HG03439 (cell line): Measurements from ENCODE around the gene CES3.

Experiments used
- ATAC-seq: cut with Tn5 transposase; IDR thresholded peaks from one replicate; pipeline ENCODE4 v1.9.1; 2021; ENCODE audit warnings: mild to moderate bottlenecking, moderate library complexity; ENCODE audit not compliant: unreplicated experiment

Gene CES3

DNA sequence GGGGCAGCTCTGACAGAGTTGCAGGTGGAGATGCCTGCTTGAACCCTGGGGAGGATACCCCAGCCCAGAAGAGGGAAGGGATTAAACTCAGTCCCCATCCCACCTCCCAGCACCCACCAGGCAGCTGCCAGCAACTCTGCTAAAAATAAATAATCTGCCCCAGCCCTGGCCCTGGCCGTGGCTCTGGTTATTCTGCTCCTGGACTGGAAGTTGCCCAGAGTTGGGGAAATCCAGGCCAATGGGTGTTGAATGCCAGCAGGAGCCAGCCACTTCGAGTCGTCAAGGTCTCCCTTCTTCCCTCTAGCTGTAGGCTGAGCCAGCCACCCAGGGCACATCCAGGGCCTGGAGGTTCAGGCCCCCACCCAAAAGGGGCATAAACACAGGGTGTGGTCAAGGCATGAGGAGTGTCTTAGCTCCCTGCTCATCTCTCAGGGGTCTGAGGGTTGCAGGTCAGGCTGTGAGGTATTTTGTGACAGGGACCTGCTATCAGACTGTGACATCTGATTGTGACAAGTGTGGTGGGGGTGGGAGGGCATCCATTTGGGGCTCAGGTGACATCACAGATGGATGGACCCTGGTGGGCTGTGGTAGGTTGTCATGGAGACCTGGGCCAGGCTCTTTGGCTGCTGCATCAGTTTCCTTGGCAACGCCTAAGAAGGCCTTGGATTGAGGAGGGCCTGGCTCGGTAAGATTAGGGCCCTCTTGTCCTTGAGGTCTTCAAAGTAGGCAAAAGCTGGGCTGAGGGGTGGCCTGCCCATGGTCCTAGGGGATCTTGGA lies 34.7 kb upstream of the CES3 start:
- ATAC-seq, result no peak

DNA sequence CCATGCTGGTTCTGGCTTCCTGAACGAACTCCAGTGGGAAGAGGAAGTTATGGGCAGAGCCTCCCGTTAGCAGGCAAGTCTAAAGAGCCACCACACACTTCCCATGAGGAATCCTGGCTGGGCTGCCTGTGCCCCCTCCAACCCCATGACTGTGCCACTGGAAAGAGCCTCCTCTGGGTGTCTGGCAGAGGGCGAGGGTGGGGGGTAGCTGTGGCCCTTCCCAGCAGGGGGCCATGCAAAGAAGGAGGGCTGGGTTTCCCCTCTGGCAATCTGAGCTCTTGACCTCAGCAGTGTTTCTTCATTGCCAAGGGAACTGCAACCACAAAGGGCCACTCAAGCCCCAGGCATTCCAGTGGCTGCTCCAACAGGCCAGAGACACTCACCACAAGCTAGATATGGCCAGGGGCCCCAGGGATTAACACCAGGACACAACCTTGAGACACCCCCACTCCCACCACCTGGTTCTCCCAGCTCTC lies 34.1 kb upstream of the CES3 start:
- no peak for ATAC-seq

DNA sequence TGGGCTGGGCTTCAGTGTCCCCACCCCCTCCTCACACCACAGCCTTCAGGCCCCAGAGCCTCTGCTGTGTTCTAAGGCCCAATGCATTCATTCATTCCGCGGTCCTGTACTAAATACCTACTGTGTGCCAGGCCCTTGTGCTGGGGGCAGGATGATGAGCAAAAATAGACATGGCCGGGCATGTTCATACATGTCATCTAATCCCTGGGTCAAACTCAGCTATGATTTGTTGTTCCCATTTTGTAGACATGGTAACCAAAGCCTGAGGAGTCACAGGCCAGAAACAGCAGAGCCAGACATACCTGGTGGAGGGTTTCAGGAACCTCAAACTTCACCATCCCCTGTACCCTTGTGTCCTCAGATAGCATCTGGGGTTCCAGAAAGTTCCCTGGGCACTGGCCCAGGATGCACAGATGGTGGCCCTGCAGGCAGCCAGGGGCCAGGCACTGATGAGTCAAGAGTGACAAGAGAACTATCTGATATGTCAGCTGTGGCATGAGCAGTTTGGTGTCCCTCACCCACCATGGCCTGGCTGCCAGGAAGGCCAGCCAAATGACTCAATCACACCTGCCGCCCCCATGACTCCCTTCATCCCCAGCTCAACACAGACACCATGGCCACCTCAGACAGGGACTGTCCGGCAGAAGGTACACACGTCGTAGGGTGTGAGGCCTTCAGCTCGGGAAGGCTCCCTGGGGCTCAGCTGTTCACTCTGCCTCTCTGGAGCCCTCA lies 33.0 kb upstream of the CES3 start:
- no peak for ATAC-seq

DNA sequence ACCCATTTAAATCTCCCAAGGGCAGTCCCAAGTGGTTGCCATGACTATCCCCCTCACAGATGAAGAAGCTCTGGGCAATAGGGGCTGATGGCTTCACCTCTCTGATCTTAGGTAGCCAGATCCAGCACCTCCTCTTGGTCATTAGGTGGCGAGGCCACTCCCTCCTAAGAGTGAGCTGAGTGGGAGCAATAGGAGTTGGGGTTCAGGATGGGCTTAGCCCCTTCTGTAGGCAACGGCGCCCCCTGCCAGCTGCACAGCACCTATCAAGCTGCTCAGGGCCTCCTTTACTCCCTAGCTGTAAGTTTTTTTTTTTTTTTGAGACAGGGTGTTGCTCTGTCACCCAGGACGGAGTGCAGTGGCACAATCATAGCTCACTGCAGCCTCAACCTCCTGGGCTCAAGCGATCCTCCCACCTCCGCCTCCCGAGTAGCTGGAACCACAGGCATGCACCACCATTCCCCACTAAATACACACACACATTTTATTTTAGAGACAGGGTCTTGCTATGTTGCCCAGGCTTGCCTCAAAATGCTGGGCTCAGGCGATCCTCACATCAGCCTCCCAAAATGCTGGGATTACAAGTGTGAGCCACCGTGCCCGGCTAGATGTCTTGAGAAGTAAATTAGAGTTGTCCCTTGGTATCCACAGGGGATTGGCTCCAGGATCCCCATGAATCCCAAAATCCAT lies 32.2 kb upstream of the CES3 start:
- no peak for ATAC-seq

DNA sequence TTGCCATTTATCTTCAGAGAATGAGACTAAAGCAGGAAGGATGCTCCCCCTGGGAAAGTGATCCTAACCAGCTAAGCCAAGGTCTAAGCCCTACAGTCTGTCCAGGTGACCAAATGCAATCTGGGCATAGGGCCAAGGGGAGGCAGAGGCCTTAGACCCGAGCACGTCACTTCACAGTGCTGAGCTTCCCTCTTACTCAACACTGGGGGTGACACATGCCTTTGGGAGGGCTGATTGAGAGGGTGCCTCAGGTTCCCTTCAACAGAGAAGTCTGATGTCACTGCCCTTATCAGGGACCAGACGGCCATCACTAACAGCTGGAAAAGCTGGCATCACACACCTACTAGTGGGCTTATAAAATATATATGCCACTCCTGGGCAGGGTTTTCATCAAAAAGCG lies 30.9 kb upstream of the CES3 start:
- no peak for ATAC-seq

DNA sequence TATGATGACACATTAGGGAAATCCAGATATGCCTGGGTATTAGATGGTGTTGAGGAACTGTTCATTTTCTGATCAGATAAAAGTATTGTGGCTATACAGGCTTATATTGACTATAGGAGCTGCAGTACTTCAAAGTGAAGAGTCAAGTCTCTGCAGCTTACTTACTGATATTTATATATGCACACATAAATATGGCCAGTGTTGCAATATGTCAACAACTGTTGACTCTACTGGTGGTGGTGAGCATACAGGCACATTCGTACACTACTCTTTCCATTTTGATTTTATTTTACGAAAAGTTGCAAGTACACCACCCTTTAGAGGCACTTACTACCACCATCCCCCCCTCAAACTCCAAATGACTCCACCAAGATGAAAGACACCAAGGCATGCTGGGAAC lies 29.4 kb upstream of the CES3 start:
- ATAC-seq, result no peak

DNA sequence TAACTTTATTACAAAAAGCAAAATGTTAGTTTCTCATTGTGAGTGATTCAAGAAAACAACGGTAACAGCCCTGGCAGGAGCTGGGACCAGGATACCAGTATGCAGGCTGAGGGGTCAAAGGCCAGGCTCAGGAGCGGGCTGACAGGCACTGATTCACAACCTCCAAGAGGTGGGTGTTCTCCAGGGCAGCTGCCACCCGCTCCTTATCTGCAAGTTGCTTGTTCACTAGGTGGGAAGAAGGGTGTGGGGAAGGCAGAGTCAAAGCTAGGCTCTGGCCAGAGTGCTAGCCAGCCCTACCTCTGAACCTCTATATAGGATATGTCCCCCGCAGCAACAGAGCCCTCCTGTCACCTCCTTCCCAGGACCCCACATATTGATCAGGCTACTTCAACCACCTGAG lies 29.0 kb upstream of the CES3 start:
- no peak for ATAC-seq

DNA sequence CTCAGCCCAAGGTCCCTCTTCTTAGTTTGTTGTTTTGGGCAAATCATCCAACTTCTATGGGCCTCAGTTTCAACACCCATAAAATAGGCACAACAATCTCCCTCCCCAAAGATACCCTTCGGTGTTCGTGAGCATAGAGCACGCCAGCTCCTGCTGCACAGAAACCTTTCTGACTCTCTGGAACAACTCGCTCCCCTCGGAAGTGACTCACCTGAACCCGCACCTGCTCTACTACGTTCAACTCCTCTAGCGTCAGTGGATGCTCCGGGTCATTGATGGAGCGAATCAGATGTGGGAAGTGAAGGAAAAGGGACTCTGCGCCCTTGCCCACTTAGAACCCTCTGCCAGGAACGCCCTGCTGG lies 27.3 kb upstream of the CES3 start:
- peak; percentile 6 for ATAC-seq

DNA sequence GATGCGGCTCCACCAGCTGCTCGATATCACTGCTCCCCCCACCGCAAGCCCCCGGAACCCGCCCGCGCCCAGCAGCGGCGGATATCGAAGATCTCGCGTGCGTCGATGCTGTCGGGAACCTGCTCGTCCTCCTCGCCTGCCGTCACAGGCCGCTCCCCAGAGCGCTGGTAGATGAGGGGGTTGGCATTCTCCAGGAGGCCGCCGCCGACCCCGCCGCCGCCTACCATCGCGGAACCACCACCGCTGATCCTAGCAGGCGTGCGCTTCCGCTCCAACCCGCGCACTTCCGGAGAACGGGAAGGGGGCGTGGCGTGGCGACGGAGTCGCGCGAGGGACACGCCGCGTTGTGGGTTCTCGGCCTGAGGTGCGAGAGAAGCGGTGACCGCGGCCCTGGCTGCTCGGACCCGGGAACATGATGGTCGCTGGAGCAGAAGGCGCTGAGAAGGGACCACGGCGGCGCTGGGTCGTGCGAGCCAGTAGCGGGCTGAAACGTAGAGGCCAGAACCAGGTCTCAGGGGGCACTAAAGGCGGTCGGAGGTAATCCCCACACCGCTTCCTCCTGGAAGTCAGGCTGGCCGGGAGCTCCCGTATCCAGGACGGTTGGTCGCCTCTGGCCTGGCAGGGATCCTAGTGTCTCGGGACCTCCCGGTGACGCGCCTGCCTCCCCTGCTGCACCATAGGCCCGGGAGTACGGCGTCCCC lies 26.8 kb upstream of the CES3 start, which contains the start of gene CIAO2B:
Gene CIAO2B, minus strand, starts transcription at position 265 of the 701 bp plus-strand sequence. Its CDS starts 38 bp downstream, at position 227.
- ATAC-seq, result peak; percentile 62

DNA sequence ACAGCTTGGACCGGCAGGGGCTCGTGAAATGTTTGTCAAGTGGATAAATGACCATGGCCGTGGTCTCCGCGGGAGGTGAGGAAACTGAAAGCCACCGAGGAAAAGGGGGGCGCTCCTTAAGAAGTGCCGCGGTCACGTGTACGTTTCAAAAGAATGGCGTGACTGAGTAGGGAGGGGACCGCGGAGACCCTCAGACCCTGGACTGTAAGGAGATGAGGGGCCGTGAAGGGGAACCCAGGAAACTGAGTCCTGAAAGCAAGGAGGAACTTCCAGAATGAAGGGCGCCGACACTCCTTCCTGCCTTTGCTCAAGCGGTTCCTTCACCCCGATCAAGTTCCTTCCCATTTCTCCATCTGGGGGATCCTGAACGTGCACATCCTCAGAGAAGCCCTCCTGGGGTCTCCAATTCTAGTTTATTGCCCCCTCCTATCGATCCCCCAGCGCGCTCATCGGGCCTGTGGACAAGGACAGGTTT lies 26.2 kb upstream of the CES3 start:
- peak; percentile 2 for ATAC-seq

DNA sequence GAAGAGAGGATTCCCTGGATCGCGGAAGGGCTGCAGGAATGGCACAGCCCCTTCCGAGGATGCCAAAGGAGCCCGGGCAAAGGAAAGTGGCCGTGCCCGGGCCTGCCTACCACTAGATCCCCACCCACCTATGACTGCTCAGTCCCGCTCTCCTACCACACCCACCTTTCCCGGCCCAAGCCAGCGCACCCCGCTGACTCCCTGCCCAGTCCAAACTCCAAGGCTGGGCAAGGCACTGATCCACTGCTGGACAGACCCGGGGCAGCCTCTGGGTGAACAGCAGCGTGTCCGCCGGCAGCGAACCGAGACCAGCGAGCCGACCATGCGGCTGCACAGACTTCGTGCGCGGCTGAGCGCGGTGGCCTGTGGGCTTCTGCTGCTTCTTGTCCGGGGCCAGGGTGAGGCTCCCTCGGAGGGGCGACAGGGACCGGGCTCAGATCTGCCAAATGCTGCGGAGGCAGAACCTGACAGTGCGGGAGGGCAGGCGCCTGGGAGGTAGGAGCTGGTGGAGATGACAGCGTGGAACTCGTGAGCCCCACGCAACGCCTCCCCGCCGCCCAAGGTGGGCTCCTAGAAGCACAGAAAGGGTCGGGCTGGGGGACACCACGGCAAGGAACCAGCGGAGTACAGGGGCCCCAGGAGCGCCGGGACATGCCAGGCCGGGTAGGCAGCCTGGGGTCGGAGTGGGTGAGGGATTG lies 25.6 kb upstream of the CES3 start, which contains the start of gene CES2:
Gene CES2, plus strand, starts transcription at position 203 of the 698 bp plus-strand sequence. Its CDS starts 120 bp downstream, at position 323.
- ATAC-seq, result no peak

DNA sequence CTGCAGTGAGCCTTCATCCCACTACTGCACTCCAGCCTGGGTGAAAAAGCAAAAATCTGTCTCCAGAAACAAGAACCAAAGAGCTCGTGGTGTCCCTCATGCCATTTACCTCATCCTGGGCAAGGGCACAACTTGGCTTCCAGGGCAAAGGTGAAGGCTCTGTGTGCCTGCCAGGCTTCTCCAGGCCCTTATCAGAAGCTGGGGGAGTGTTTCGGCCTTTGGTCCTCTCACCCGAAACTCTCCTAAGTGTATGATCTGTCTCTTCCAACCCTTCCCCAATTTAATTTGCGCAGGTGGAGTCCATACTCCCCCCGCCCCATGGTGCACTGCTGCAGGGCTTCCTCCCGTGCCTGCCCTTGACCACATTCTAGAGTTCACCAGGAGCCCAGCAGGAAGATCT lies 24.6 kb upstream of the CES3 start:
- ATAC-seq, result no peak

DNA sequence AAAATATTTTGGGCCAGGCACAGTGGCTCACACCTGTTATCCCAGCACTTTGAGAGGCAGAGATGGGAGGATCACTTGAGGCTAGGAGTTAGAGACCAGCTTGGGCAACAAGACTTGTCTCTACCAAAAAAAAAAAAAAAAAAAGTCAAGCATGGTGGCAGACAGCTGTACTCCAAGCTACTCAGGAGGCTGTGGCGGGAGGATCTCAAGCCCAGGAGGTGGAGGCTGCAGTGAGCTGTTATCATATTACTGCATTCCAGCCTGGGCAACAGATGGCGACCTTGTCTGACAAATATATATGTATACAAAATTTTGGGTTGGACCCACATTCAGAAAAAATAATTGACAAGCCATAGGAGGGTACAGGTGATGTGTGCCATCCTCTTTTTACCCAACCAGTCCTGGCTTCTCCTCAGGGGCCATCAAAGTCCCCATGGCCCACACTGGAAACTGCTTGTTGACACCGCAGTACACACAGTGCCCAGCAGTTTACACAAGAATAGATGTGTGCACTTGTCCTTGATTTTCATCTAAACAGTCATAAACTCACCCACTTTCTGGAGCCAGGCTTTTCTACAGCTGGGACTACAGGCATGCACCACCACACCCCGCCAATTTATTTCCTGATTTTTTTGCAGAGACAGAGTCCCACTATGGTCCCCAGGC lies 24.0 kb upstream of the CES3 start:
- ATAC-seq, result no peak

DNA sequence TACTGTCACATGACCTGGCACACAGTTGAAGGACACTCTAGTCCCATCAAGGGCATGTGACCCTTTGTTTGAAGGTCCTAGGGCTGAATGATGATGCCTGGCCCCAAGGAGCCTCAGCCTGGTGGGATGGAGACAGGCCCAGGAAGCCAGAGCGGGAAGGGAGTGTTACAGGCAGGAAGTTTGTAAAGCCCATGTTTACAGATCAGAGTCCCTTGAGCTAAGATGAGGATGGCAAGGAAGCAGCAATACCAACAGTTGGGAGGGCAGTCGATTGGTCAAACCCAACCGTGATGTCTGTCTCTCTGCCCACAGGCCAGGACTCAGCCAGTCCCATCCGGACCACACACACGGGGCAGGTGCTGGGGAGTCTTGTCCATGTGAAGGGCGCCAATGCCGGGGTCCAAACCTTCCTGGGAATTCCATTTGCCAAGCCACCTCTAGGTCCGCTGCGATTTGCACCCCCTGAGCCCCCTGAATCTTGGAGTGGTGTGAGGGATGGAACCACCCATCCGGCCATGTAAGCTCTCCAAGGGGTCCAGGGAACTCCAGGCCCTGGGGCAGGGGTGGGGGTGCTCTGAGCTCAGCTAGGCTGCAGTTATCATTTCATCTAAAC lies 23.2 kb upstream of the CES3 start:
- no peak for ATAC-seq

DNA sequence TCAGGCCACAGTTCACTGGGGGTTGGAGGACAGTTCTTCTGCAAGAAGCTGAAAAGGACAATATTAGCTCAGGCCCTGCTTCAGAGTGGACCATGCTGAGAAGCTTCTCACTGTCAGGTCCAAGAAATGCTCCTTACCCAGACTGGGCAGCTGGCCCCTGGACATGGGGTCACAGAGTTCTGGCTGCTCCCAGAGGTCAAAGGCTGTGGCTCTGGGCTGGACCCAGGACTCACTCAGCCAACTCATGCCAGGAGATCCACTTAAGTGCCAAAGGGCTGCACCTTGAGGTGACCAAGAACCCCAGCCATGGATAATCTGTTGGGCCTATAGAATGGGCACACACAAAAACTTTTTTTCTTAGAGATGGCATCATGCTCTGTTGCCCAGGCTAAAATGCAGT lies 21.7 kb upstream of the CES3 start:
- no peak for ATAC-seq

DNA sequence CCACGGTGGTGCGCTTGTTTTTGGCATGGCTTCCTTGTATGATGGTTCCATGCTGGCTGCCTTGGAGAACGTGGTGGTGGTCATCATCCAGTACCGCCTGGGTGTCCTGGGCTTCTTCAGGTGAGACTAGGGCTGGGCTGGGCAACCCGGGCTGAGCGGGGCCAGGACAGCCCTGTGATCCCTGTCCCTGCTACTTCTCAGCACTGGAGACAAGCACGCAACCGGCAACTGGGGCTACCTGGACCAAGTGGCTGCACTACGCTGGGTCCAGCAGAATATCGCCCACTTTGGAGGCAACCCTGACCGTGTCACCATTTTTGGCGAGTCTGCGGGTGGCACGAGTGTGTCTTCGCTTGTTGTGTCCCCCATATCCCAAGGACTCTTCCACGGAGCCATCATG lies 20.8 kb upstream of the CES3 start:
- ATAC-seq, result no peak

DNA sequence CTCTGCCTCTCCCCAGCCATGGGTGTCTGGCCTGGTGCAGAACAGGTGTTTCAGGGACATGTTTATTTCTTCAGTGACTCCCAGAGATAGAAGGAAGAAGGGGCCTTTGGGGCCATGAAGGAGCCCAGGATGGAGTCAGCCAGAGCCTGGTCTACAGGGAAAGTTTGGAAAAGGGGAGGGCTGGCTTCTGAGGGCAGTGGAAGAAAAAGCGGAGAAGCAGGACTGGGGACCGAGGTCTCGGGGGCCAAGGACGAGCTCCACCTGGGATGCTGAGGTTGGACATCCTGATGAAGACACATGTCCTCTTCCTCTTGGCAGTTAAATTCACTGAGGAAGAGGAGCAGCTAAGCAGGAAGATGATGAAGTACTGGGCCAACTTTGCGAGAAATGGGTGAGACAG lies 18.1 kb upstream of the CES3 start:
- no peak for ATAC-seq

DNA sequence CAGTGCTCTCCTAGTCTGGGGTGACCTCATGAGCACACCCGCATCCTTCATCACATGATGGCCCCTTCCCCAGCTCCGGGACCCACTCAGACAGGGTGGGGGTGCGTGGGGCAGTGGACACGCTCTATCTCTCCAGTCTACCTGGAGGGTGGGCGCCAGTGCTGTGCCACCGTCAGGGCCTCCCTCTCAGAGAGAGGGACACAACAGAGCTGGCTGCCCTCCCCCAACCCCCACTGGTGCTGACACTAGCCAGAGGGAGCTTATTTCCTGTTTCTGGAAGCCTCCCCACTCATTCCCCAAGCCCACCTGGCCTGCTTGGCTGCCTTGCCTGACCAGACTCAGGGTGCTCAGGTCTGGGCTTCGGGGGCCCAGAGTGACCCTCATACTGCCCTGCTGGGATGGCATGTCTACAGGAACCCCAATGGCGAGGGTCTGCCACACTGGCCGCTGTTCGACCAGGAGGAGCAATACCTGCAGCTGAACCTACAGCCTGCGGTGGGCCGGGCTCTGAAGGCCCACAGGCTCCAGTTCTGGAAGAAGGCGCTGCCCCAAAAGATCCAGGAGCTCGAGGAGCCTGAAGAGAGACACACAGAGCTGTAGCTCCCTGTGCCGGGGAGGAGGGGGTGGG lies 17.5 kb upstream of the CES3 start:
- no peak for ATAC-seq

DNA sequence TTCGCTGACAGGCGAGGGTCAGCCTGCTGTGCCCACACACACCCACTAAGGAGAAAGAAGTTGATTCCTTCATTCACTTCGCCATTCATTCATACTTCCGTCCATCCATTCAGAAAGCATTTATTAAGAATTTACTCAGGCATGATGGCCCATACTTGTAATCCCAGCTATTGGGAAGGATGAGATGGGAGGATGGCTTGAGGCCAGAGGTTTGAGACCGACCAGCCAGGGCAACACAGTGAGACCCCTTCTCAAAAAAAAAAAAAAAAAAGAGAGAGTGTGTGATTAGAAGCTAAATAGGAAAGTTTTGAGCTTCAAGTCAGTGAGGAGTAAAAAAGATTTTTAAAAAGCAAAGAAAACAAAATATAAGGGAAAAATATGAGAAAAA lies 17.0 kb upstream of the CES3 start:
- ATAC-seq, result no peak
